HepG2 (cell line): ENCODE measurements around the gene STIP1. TPM values are rescaled to one million over a fixed set of nuclear protein-coding genes. Genes with fewer than 3 reads are reported as not detected.

Experiments
- EHMT2 ChIP-seq: fragments of 200-600 bp; sonication (generic); IDR thresholded peaks from 2 replicates; pipeline ENCODE4 v1.7.0; 2017; ENCODE audit warnings: antibody characterized with exemption, low read depth, low read length, borderline replicate concordance
- HNRNPLL ChIP-seq: fragments of 200-400 bp; formaldehyde crosslinking; IDR thresholded peaks from 2 replicates; pipeline ENCODE4 v1.6.1; 2017; ENCODE audit warnings: mild to moderate bottlenecking, low read depth, low read length; ENCODE audit not compliant: poor library complexity, severe bottlenecking
- KDM1A ChIP-seq: IDR thresholded peaks from 2 replicates; pipeline ENCODE4 v1.6.1; 2016; ENCODE audit warnings: missing compliant biosample characterization
- KLF13 ChIP-seq: sonication (generic); formaldehyde crosslinking; IDR thresholded peaks from 2 replicates; pipeline ENCODE4 v1.4.0; 2020; ENCODE audit warnings: mild to moderate bottlenecking, missing genetic modification reagents
- MEF2D ChIP-seq: sonication (generic); formaldehyde crosslinking; IDR thresholded peaks from 2 replicates; pipeline ENCODE4 v1.5.1; 2020; ENCODE audit warnings: mild to moderate bottlenecking, missing genetic modification reagents
- MXD4 ChIP-seq: IDR thresholded peaks from 2 replicates; pipeline ENCODE4 v1.6.1; 2016; ENCODE audit warnings: mild to moderate bottlenecking, missing biosample characterization, missing genetic modification reagents
- RELA ChIP-seq: sonication (generic); formaldehyde crosslinking; IDR thresholded peaks from 2 replicates; pipeline ENCODE4 v1.4.0; 2020; ENCODE audit warnings: missing genetic modification reagents
- ZFP36 ChIP-seq: fragments of 150-350 bp; IDR thresholded peaks from 2 replicates; pipeline ENCODE4 v1.6.1; 2018; ENCODE audit warnings: borderline replicate concordance, low read length, low read depth; ENCODE audit not compliant: partially characterized antibody
- ZFX ChIP-seq: sonication (generic); formaldehyde crosslinking; IDR thresholded peaks from 2 replicates; pipeline ENCODE4 v1.4.0; 2020; ENCODE audit warnings: mild to moderate bottlenecking, low read depth, missing genetic modification reagents, moderate library complexity
- ZNF207 ChIP-seq: fragments of 450-650 bp; IDR thresholded peaks from 2 replicates; pipeline ENCODE4 v1.6.1; 2016; ENCODE audit warnings: antibody characterized with exemption, borderline replicate concordance
- ZNF234 ChIP-seq: sonication (generic); formaldehyde crosslinking; conservative IDR thresholded peaks from 2 replicates; pipeline ENCODE4 v1.5.1; 2020; ENCODE audit warnings: mild to moderate bottlenecking, missing genetic modification reagents
- ZNF33A ChIP-seq: sonication (generic); formaldehyde crosslinking; IDR thresholded peaks from 2 replicates; pipeline ENCODE4 v1.5.1; 2020; ENCODE audit warnings: missing genetic modification reagents, mild to moderate bottlenecking, moderate library complexity, borderline replicate concordance
- ZNF567 ChIP-seq: sonication (generic); formaldehyde crosslinking; IDR thresholded peaks from 2 replicates; pipeline ENCODE4 v1.8.1; 2023; ENCODE audit warnings: mild to moderate bottlenecking, missing genetic modification reagents, borderline replicate concordance
- ZNF792 ChIP-seq: IDR thresholded peaks from 2 replicates; pipeline ENCODE4 v1.6.1; 2016
- polyA plus RNA-seq, 8 experiments: library from polyadenylated mRNA; depleted of rRNA in 3 of 8; stranded (reverse) in 7 of 8; unstranded in 1 of 8; fragments of >200 nt; fragmentation: Illumina TruSeq in 4 of 8; extraction: Trizol in 4 of 8; gene quantifications; 2 replicates each; pipeline versions ENCODE4 v1.2.1 to v1.2.3, GENCODE V29; 2011 to 2016; ENCODE audit warnings: low read depth in 4 of 8, missing spikeins in 1 of 8, mixed read lengths in 1 of 8; ENCODE audit not compliant: insufficient read depth in 1 of 8
- total RNA-seq, 5 experiments: library from RNA; depleted of rRNA; stranded (reverse); fragments of >200 nt; fragmentation: Illumina TruSeq; extraction: Trizol; gene quantifications; 2 replicates each; pipeline ENCODE4 v1.2.3, GENCODE V29; 2016; ENCODE audit warnings: low read depth in 1 of 5
- TF ChIP-seq, protein P1 (sequence below): sonication (generic); formaldehyde crosslinking; IDR thresholded peaks from 2 replicates; pipeline ENCODE4 v1.8.0; 2022; ENCODE audit warnings: mild to moderate bottlenecking, missing genetic modification reagents
- TF ChIP-seq, protein P2 (sequence below): sonication (generic); formaldehyde crosslinking; IDR thresholded peaks from 2 replicates; pipeline ENCODE4; 2020; ENCODE audit warnings: missing genetic modification reagents, mild to moderate bottlenecking, borderline replicate concordance
- TF ChIP-seq, protein P3 (sequence below): sonication (generic); formaldehyde crosslinking; IDR thresholded peaks from 2 replicates; pipeline ENCODE4 v1.8.1; 2023; ENCODE audit warnings: mild to moderate bottlenecking, missing genetic modification reagents
- TF ChIP-seq, protein P4 (sequence below): sonication (generic); formaldehyde crosslinking; IDR thresholded peaks from 2 replicates; pipeline ENCODE4 v1.4.0; 2020; ENCODE audit warnings: missing genetic modification reagents
- TF ChIP-seq, protein P5 (sequence below): sonication (generic); formaldehyde crosslinking; IDR thresholded peaks from 2 replicates; pipeline ENCODE4 v1.5.0; 2020; ENCODE audit warnings: missing genetic modification reagents

STIP1 gene
- total and polyA plus RNA-seq, 2 of the 13 experiments (the other 11 are each of a cell fraction or from before 2014, with no cell fraction given) = 81.1 to 217 TPM

DNA sequence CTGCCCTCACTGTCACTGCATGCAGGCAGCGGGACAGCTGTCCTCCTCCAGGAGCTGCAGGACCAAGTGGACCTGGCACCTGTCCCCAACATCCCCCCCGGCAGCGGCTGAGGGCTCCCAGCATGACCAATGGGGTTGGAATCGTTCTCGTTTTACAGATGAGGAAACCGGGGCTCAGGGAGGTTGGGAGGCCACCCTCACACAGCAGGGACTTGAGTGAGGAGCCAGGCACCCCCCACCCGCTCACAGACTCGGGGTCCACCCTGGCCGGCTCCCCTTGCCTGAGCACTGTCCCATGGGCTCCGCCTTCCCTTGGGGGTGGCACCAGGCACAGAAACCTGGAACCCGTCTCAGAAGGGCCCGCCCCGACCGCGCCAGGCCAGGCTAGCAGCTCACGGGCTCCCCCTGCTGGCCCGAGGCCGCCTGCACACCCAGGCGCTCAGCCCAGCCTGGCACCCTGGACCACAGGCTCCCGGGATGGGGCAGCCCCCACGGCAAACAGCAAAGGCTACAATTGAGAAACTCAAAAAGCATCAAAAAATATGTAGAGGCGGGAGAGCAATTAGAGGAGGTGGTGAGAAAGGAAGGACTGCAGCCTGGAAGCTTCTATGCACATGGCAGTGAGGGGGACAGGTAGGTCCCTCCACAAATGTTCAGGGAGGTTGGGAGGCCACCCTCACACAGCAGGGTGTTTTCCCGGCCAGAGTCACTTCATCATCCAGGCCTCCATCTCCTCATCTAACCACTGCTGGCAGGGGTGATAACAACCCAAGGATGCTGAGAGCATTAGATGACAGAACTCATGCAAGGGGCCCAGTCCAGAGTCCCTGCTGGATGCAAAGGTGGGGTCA is 32.9 kb upstream of the STIP1 start (continued):
- TF ChIP-seq, protein P1, sequence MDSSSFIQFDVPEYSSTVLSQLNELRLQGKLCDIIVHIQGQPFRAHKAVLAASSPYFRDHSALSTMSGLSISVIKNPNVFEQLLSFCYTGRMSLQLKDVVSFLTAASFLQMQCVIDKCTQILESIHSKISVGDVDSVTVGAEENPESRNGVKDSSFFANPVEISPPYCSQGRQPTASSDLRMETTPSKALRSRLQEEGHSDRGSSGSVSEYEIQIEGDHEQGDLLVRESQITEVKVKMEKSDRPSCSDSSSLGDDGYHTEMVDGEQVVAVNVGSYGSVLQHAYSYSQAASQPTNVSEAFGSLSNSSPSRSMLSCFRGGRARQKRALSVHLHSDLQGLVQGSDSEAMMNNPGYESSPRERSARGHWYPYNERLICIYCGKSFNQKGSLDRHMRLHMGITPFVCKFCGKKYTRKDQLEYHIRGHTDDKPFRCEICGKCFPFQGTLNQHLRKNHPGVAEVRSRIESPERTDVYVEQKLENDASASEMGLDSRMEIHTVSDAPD = no peak
- TF ChIP-seq KDM1A (CRISPR knock-in tag) (no peak), ZFX (CRISPR knock-in tag) (no peak), HNRNPLL (peak; percentile 30), ZNF234 (CRISPR knock-in tag) (no peak), MXD4 (CRISPR knock-in tag) (no peak), ZNF792 (CRISPR knock-in tag) (0 out of 2 replicates have a peak, but pooled peaks have one; percentile 30), ZNF33A (no peak), EHMT2 (no peak), ZNF207 (no peak), RELA (no peak), ZNF567 (no peak), KLF13 (no peak), MEF2D (0 out of 2 replicates have a peak, but pooled peaks have one; percentile 48), ZFP36 (no peak)
- TF ChIP-seq, protein P2, sequence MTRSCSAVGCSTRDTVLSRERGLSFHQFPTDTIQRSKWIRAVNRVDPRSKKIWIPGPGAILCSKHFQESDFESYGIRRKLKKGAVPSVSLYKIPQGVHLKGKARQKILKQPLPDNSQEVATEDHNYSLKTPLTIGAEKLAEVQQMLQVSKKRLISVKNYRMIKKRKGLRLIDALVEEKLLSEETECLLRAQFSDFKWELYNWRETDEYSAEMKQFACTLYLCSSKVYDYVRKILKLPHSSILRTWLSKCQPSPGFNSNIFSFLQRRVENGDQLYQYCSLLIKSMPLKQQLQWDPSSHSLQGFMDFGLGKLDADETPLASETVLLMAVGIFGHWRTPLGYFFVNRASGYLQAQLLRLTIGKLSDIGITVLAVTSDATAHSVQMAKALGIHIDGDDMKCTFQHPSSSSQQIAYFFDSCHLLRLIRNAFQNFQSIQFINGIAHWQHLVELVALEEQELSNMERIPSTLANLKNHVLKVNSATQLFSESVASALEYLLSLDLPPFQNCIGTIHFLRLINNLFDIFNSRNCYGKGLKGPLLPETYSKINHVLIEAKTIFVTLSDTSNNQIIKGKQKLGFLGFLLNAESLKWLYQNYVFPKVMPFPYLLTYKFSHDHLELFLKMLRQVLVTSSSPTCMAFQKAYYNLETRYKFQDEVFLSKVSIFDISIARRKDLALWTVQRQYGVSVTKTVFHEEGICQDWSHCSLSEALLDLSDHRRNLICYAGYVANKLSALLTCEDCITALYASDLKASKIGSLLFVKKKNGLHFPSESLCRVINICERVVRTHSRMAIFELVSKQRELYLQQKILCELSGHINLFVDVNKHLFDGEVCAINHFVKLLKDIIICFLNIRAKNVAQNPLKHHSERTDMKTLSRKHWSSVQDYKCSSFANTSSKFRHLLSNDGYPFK = peak; percentile 33
- TF ChIP-seq, protein P3, sequence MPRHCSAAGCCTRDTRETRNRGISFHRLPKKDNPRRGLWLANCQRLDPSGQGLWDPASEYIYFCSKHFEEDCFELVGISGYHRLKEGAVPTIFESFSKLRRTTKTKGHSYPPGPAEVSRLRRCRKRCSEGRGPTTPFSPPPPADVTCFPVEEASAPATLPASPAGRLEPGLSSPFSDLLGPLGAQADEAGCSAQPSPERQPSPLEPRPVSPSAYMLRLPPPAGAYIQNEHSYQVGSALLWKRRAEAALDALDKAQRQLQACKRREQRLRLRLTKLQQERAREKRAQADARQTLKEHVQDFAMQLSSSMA (CRISPR knock-in tag) = no peak
- TF ChIP-seq, protein P4, sequence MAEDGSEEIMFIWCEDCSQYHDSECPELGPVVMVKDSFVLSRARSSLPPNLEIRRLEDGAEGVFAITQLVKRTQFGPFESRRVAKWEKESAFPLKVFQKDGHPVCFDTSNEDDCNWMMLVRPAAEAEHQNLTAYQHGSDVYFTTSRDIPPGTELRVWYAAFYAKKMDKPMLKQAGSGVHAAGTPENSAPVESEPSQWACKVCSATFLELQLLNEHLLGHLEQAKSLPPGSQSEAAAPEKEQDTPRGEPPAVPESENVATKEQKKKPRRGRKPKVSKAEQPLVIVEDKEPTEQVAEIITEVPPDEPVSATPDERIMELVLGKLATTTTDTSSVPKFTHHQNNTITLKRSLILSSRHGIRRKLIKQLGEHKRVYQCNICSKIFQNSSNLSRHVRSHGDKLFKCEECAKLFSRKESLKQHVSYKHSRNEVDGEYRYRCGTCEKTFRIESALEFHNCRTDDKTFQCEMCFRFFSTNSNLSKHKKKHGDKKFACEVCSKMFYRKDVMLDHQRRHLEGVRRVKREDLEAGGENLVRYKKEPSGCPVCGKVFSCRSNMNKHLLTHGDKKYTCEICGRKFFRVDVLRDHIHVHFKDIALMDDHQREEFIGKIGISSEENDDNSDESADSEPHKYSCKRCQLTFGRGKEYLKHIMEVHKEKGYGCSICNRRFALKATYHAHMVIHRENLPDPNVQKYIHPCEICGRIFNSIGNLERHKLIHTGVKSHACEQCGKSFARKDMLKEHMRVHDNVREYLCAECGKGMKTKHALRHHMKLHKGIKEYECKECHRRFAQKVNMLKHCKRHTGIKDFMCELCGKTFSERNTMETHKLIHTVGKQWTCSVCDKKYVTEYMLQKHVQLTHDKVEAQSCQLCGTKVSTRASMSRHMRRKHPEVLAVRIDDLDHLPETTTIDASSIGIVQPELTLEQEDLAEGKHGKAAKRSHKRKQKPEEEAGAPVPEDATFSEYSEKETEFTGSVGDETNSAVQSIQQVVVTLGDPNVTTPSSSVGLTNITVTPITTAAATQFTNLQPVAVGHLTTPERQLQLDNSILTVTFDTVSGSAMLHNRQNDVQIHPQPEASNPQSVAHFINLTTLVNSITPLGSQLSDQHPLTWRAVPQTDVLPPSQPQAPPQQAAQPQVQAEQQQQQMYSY (CRISPR knock-in tag) = no peak
- TF ChIP-seq, protein P5, sequence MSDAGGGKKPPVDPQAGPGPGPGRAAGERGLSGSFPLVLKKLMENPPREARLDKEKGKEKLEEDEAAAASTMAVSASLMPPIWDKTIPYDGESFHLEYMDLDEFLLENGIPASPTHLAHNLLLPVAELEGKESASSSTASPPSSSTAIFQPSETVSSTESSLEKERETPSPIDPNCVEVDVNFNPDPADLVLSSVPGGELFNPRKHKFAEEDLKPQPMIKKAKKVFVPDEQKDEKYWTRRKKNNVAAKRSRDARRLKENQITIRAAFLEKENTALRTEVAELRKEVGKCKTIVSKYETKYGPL (CRISPR knock-in tag) = no peak
